Activated naive CD4-positive, alpha-beta T cell treated with Interleukin-2 at 50 U/mL for 16 hours (primary cell): Measurements from ENCODE around the gene FBXO36.

Experiments
- DNase-seq: peaks from one replicate; pipeline ENCODE4 v3.0.0-alpha.2; 2020

FBXO36 gene

GRCh38 chr2:230053753-230054478 is 131.6 kb downstream of the FBXO36 start:
- DNase-seq: no peak

- DNase-seq: no peak
These were observed 138.5 kb downstream of the FBXO36 start for GRCh38 chr2:230060672-230061293.
